ENCODE data around the gene IPO9. TPM values are rescaled to one million over a fixed set of nuclear protein-coding genes. Genes with fewer than 3 reads are reported as not detected.

Gene IPO9
- total RNA-seq, 1 donor from 2014 or later = 50.2 TPM

- peaks cover 8% of the 10 kb centered on the region for H3K36me3 Mint-ChIP-seq (ENCODE audit: low read depth, unreplicated experiment)
- no peak for TF ChIP-seq CTCF (IDR thresholded peaks at IDR 0.05; ENCODE audit: insufficient read depth, low read depth, low read length)
- TF ChIP-seq EZH2 (IDR thresholded peaks at IDR 0.05; ENCODE audit: insufficient read depth, low read length) = no peak
- no peaks in the 10 kb centered on the region for H3K9me3 ChIP-seq (ENCODE audit: insufficient read depth, low read depth, low read length)
- H3K27me3 ChIP-seq (ENCODE audit: insufficient read depth, low read length) = no peaks in the 10 kb centered on the region
- H3K4me2 ChIP-seq (ENCODE audit: low read length) = no peak overlapping the region
- no peaks in the 10 kb centered on the region for H3K36me3 ChIP-seq (ENCODE audit: insufficient read depth, low read length)
- peaks cover 4% of the 10 kb centered on the region for H3K27me3 Mint-ChIP-seq (ENCODE audit: low read depth, unreplicated experiment)
- no peak overlapping the region for H3K4me3 ChIP-seq (ENCODE audit: insufficient read depth, low read depth, low read length)
- H3K27ac ChIP-seq (ENCODE audit: low read depth, low read length) = no peak overlapping the region
- H3K79me2 ChIP-seq (ENCODE audit: insufficient read depth, low read length) = no peaks in the 10 kb centered on the region
- FAIRE-seq = no peak
- DNase-seq (ENCODE audit: low read depth) = no peak
- H3K27ac Mint-ChIP-seq (ENCODE audit: unreplicated experiment) = no peak overlapping the region
- H3K4me1 Mint-ChIP-seq (ENCODE audit: low read depth, unreplicated experiment) = peaks cover 36% of the 10 kb centered on the region
- H3K9ac ChIP-seq (ENCODE audit: low read length) = no peak overlapping the region
- H3K9me3 Mint-ChIP-seq (ENCODE audit: unreplicated experiment) = no peaks in the 10 kb centered on the region
- no peak overlapping the region for H2AFZ ChIP-seq (ENCODE audit: low read depth, low read length)
- H3K4me3 Mint-ChIP-seq (ENCODE audit: unreplicated experiment) = no peak overlapping the region
- H3K4me1 ChIP-seq (ENCODE audit: insufficient read depth, low read length) = peaks cover 29% of the 10 kb centered on the region
- H4K20me1 ChIP-seq (ENCODE audit: insufficient read depth, low read length) = no peaks in the 10 kb centered on the region
These were observed 77.4 kb downstream of the IPO9 start for GRCh38 chr1:201906336-201906735.

GRCh38 chr1:201907621-201908020, 78.7 kb downstream of the IPO9 start:
- H3K9ac ChIP-seq (ENCODE audit: low read length) = no peak overlapping the region
- H3K27me3 ChIP-seq (ENCODE audit: insufficient read depth, low read length) = no peaks in the 10 kb centered on the region
- H3K36me3 ChIP-seq (ENCODE audit: insufficient read depth, low read length) = no peaks in the 10 kb centered on the region
- Mint-ChIP-seq H3K36me3 (ENCODE audit: low read depth, unreplicated experiment) (peaks cover 15% of the 10 kb centered on the region), H3K4me3 (ENCODE audit: unreplicated experiment) (no peak overlapping the region), H3K27ac (ENCODE audit: unreplicated experiment) (no peak overlapping the region), H3K4me1 (ENCODE audit: low read depth, unreplicated experiment) (peaks cover 31% of the 10 kb centered on the region), H3K9me3 (ENCODE audit: unreplicated experiment) (no peaks in the 10 kb centered on the region), H3K27me3 (ENCODE audit: low read depth, unreplicated experiment) (peaks cover 4% of the 10 kb centered on the region)
- TF ChIP-seq EZH2 (IDR thresholded peaks at IDR 0.05; ENCODE audit: insufficient read depth, low read length) (no peak), CTCF (IDR thresholded peaks at IDR 0.05; ENCODE audit: insufficient read depth, low read depth, low read length) (no peak)
- H3K4me3 ChIP-seq (ENCODE audit: insufficient read depth, low read depth, low read length) = no peak overlapping the region
- FAIRE-seq (no peak), DNase-seq (ENCODE audit: low read depth) (no peak)
- no peak overlapping the region for H3K4me2 ChIP-seq (ENCODE audit: low read length)
- no peak overlapping the region for H2AFZ ChIP-seq (ENCODE audit: low read depth, low read length)
- H3K9me3 ChIP-seq (ENCODE audit: insufficient read depth, low read depth, low read length) = no peaks in the 10 kb centered on the region
- no peaks in the 10 kb centered on the region for H3K79me2 ChIP-seq (ENCODE audit: insufficient read depth, low read length)
- no peaks in the 10 kb centered on the region for H4K20me1 ChIP-seq (ENCODE audit: insufficient read depth, low read length)
- peaks cover 29% of the 10 kb centered on the region for H3K4me1 ChIP-seq (ENCODE audit: insufficient read depth, low read length)
- H3K27ac ChIP-seq (ENCODE audit: low read depth, low read length) = no peak overlapping the region

- H3K9me3 Mint-ChIP-seq (ENCODE audit: unreplicated experiment) = no peaks in the 10 kb centered on the region
- Histone ChIP-seq H3K4me3 (ENCODE audit: insufficient read depth, low read depth, low read length) (no peak overlapping the region), H3K79me2 (ENCODE audit: insufficient read depth, low read length) (no peaks in the 10 kb centered on the region), H3K9me3 (ENCODE audit: insufficient read depth, low read depth, low read length) (no peaks in the 10 kb centered on the region), H3K9ac (ENCODE audit: low read length) (no peak overlapping the region), H3K27me3 (ENCODE audit: insufficient read depth, low read length) (no peaks in the 10 kb centered on the region), H3K4me1 (ENCODE audit: insufficient read depth, low read length) (peaks cover 13% of the 10 kb centered on the region), H3K4me2 (ENCODE audit: low read length) (no peak overlapping the region), H3K36me3 (ENCODE audit: insufficient read depth, low read length) (no peaks in the 10 kb centered on the region), H2AFZ (ENCODE audit: low read depth, low read length) (no peak overlapping the region), H3K27ac (ENCODE audit: low read depth, low read length) (no peak overlapping the region), H4K20me1 (ENCODE audit: insufficient read depth, low read length) (no peaks in the 10 kb centered on the region)
- TF ChIP-seq CTCF (IDR thresholded peaks at IDR 0.05; ENCODE audit: insufficient read depth, low read depth, low read length) = no peak
- TF ChIP-seq EZH2 (IDR thresholded peaks at IDR 0.05; ENCODE audit: insufficient read depth, low read length) = no peak
- peaks cover 11% of the 10 kb centered on the region for H3K4me1 Mint-ChIP-seq (ENCODE audit: low read depth, unreplicated experiment)
- no peak for FAIRE-seq
- no peak for DNase-seq (ENCODE audit: low read depth)
- no peak overlapping the region for H3K4me3 Mint-ChIP-seq (ENCODE audit: unreplicated experiment)
- H3K36me3 Mint-ChIP-seq (ENCODE audit: low read depth, unreplicated experiment) = peaks cover 18% of the 10 kb centered on the region
- H3K27me3 Mint-ChIP-seq (ENCODE audit: low read depth, unreplicated experiment) = peaks cover 4% of the 10 kb centered on the region
- no peak overlapping the region for H3K27ac Mint-ChIP-seq (ENCODE audit: unreplicated experiment)
These were observed 83.0 kb downstream of the IPO9 start for GRCh38 chr1:201911826-201912571.

Data from astrocyte (in vitro differentiated cells and primary cell).